Muscle of arm (tissue), 12 donors: ENCODE measurements around the gene TMCC3. TPM values are rescaled to one million over a fixed set of nuclear protein-coding genes. Genes with fewer than 3 reads are reported as not detected.
"Not testable (repeated sequence)": the region's sequence is repeated elsewhere in the genome, so short reads cannot be mapped to it uniquely, and the experiment has no call there.

Source experiments
- DNase-seq: peaks from one replicate; pipeline ENCODE4 v3.0.0-alpha.2; 2013
- polyA plus RNA-seq, 12 donors: library from polyadenylated mRNA; unstranded; fragments of 120-200 nt; gene quantifications; one replicate each; pipeline ENCODE4 v1.2.1, GENCODE V29; 2013; ENCODE audit not compliant: insufficient read length in 12 of 12

The TMCC3 gene
- polyA plus RNA-seq, 12 donors: 12.6 to 29.1 (median 25.4) TPM; not detected in 1

GRCh38 chr12:94637390-94638113 lies 12.8 kb downstream of the TMCC3 start:
- no peak for DNase-seq

- no peak for DNase-seq
These were observed 13.8 kb downstream of the TMCC3 start for GRCh38 chr12:94636462-94637085.

DNA sequence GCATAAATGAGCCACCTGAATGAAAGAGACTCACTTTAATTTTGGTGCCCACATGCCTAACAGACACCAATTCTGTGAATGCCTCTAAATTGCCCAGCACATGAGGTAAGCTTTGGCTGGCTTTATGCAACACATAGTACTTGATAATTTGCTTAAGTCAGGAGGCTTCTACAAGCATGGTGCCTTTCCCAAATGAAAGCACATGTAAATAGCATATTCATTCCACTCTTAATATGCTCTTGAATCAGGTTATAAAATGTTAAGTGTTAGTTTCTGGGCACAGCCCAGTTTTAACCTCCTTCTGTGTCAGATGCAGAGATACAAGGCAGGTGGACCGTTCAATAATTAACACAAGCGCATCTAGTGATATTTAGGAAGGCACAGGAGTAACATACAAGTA lies 15.6 kb downstream of the TMCC3 start:
- DNase-seq: no peak

DNA sequence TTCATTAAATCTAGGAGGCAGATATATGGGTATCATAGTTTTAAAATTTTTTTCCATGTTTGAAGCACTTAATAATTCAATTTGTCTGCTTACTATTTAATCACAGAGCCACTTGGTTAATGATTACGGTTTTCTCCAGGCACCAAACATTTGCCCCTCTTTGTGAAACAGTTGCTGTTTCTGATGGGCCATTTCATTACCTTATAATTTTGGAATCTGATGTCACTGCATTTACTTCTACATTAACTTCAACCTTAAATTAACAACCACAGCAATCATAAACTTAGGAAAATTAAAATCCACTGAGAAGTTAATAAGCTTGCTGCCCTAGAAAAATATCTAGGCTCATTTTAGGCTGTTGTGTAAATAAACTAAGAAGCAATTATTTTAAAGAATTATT lies 17.0 kb downstream of the TMCC3 start:
- DNase-seq: no peak

DNA sequence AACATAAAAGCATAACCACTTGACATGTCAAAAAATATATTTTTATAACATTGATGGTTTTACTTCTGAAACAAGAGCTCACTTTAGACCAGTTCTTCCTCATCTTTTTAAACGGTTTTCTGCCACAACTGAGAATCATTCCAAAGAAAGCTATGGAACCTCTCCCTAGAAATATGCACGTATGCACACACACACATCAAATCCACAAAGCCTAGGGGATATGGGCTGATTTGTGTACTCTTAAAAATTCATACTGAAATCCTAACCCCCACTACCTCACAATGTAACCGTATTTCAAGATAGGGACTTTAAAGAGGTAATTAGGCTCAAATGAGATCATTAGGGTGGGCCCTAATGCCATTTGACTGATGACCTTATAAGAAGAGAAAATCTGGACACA lies 19.3 kb downstream of the TMCC3 start:
- no peak for DNase-seq

DNA sequence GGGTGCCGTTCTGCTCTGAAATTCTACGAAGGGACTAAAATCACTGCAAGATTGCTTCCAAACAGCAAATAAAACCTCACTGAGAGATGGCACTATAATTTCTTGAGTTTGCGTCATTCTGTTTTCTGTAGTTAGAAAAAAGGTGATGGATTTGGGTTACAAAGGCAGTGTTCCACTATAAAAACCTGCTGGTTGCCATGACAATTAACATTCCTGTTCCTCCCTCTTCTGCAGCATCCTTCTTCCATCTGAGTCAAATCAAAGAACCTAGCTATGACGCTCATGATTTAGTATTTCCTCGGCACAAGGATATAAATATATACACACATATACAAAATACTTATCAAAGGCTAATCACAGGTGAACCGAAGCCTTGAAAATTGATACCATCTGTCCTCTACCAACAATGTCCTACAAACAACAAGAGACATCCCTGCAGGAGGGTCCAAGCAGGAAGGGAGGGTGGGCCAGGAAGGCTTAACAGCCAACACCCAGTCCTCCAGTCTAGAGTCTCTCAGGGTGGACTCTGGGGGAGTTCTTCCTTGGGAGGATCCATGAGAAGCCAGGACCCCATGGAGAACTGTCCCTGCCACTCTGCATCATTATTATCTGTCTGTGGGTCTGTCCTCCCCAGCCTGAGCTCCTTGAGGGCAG lies 21.4 kb downstream of the TMCC3 start:
- DNase-seq: no peak

DNA sequence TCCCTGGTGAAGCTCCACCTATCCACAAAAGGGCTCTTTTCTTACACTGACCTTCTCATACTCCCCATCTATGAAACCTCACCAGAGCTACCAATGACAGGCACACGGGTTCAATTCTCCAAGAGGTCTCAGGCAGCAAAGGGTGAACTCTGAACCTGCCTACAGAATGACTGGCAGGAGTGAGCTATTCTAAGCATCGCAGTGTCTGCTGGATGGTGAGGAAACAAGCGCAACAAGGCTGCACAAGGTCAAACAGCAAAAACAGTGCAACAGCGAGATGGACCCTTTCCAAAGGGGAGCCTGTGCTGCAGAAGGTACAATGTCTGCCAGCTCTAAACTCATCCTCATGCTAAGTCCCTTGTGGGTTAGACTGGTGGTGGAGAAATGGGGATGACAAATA lies 22.0 kb downstream of the TMCC3 start:
- no peak for DNase-seq

GRCh38 chr12:94625531-94625930 lies 24.8 kb downstream of the TMCC3 start:
- DNase-seq: no peak

DNA sequence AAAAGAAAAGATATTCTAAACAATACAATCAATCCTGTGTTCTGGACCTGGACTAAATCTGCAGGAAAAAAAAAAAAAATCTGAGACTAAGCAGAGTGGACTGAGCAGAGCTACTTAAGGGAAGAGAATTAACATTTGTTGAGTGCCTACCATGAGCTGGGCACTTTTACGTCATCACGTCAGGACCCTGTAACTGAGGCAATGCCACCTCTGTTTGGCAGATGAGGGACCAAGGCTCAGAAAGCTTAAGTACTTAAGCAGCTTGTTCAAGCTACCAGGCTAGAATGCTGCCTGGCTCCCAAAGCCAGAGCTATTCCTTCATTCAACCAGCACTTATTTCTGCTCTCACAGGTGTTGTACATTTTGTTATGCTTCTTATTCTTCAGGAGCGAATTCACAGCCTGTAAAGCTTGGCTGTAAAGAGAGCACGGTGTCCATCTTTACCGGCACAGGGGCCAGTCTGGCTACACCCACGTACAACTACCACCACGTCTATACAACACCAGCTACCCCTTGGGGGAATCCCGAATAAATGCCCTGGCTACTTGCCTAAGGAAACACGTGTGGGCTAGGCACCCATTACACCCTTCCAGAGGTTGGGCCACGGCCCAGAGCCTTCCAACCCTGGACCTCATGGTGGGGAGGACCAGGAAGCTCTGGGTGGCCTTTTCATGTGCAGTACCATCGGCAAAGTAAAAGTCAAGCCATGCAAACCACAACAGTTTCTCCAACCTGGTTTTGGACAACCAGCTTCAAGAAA lies 27.0 kb downstream of the TMCC3 start:
- no peak for DNase-seq

DNA sequence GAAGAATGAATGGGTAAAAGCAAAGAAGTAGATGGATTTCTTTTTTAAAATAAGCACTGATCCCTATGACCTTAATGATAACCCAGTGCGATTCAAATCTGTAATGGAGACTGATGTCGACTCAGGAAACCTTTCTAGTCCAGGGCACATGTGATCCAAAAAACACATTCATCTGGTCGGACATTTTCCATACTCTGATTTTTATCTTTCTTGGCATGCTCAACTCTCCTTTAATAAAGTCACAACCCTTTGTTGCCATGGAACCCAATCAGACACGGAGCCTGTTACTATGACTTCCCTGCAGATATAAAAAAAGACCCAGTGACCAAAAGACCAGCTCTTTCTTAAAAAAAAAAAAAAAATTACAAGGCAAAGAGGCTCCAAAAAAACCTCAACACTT lies 27.9 kb downstream of the TMCC3 start:
- DNase-seq: no peak

GRCh38 chr12:94621662-94622359 lies 28.5 kb downstream of the TMCC3 start:
- no peak for DNase-seq

DNA sequence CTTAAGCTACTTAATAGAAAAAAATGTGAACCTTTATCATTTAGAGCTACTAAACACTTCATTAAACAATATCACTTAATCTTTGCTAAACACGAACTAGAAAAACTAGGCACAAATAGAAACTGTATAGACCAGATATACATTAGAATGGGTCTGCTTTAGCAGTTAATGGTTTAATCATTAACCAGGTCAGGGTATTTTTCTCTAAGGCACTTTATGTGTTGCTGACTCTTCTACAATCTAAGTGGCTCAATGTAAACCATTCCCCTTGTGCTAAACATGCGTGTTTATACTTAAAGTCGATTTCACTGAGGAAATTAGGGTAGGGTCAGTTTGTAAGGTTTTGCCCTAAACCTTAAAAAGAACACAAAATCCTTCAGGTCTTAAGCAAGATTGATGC lies 29.7 kb downstream of the TMCC3 start:
- no peak for DNase-seq

DNA sequence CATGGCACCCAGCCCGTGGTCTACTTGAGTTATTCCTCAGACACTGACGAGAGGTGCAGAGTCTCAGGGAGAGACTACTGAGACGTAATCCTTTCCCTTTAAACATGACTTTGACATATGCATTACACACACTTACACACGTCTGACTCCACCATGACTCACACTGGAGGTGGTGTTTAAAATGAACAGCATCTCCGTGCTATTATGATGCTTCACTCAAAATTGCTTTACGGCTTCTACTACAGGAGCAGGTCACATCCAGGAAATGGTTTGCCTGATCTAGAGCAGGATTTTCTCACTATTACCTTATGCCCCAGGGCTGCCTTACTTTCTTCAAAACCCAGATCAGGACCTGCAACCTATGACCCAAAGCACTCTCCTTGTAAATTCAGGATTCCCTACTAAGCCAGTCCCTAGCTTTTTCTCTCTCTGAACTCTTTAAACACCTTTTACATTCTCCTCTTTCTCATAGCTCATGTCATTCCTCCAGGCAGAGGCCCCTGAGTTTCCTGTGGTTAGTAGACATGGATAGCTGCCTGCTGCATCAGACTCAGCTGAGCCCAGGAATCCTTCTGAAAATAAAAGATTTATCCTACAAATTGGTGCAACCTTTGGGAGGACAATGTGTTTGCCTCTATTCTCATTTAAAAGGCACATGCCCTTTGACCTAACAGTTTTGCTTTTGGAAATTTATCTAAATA lies 31.2 kb downstream of the TMCC3 start:
- no peak for DNase-seq

GRCh38 chr12:94617101-94617500 lies 33.3 kb downstream of the TMCC3 start:
- no peak for DNase-seq

- no peak for DNase-seq
These were observed 34.1 kb downstream of the TMCC3 start for GRCh38 chr12:94616203-94616729.

DNA sequence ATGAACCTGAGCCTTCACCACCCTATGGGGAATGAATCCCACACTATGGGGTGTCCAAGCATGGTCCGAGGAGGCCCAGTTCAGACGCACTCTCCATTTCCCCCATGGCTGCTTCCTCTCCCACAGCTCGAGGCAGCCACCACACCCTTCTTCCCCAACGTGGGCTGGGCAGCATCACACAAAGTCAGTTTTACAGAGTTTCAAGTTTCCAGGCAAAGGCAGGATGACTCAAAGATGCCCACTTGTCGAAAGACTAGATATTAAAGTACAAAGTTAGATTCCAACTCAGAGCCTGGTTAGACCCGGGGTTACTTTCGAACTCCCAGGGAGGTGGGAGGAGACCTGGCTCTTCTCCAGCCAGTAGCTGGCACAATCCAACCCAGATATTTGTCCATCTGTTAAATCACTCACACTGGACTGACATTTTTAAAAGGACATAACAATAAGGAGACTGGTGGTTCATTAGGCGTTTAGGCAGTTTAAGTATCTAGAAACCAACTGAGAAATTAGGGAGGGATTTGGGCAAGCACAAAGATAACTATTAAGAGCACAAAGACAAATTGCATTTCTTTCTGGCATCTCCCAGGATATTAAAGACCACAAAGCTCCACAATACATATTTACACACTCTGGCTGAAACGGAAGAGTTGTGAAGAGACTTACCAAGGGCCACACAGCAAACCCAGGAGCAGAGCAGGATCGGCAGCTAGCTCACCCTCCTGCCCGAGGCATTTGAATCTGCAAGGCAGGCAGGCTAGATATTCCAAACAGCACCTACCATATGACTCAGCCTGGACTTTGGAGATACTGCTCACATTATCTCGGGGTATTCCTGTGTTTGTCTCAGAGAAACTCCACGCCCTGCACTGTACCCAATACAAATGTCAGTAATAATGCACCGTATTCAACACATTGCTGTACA lies 34.8 kb downstream of the TMCC3 start:
- DNase-seq: peak; percentile 38

- no peak for DNase-seq
These were observed 36.1 kb downstream of the TMCC3 start for GRCh38 chr12:94614288-94614721.

GRCh38 chr12:94609917-94610443 lies 40.4 kb downstream of the TMCC3 start:
- no peak for DNase-seq

GRCh38 chr12:94606810-94607209 lies 43.5 kb downstream of the TMCC3 start:
- not testable (repeated sequence) for DNase-seq

GRCh38 chr12:94604366-94604698 lies 46.0 kb downstream of the TMCC3 start:
- no peak for DNase-seq
